Measurements from ENCODE around the gene MAPK8IP2. TPM values are rescaled to one million over a fixed set of nuclear protein-coding genes. Genes with fewer than 3 reads are reported as not detected.

The MAPK8IP2 gene
- total RNA-seq, 1 donor from 2014 or later = 0.13 TPM

- no peak for DNase-seq (ENCODE audit: low read depth in 2 of 2)
Observed at GRCh38 chr22:50575426-50575941, 25.1 kb upstream of the MAPK8IP2 start.

GRCh38 chr22:50576070-50576469 is 24.5 kb upstream of the MAPK8IP2 start:
- peak; percentile 72 to 87 for DNase-seq (ENCODE audit: low read depth in 2 of 2)

GRCh38 chr22:50576806-50577696 is 23.5 kb upstream of the MAPK8IP2 start:
- no peak for DNase-seq (ENCODE audit: low read depth in 2 of 2)

- DNase-seq (ENCODE audit: low read depth in 2 of 2) = no peak
Observed at GRCh38 chr22:50577697-50577986, 23.0 kb upstream of the MAPK8IP2 start.

- no peak for DNase-seq (ENCODE audit: low read depth in 2 of 2)
Observed at GRCh38 chr22:50577987-50578775, 22.4 kb upstream of the MAPK8IP2 start, which contains the start of gene CPT1B. Gene CPT1B (minus strand): TSS chr22:50578427. CDS start chr22:50577915, 512 bp downstream.

GRCh38 chr22:50578776-50579310 is 21.8 kb upstream of the MAPK8IP2 start:
- DNase-seq (ENCODE audit: low read depth in 2 of 2) = no peak

- DNase-seq (ENCODE audit: low read depth in 2 of 2) = no peak
Observed at GRCh38 chr22:50579752-50580151, 20.8 kb upstream of the MAPK8IP2 start.

- no peak for DNase-seq (ENCODE audit: low read depth in 2 of 2)
Observed at GRCh38 chr22:50581031-50581949, 19.3 kb upstream of the MAPK8IP2 start.

- no peak for DNase-seq (ENCODE audit: low read depth in 2 of 2)
Observed at GRCh38 chr22:50581950-50582492, 18.6 kb upstream of the MAPK8IP2 start.

GRCh38 chr22:50582493-50583293 is 17.9 kb upstream of the MAPK8IP2 start, which contains the start of gene CHKB:
Gene CHKB (minus strand): TSS chr22:50582849. CDS start chr22:50582781, 68 bp downstream.
- DNase-seq (ENCODE audit: low read depth in 2 of 2) = peak; percentile 91 to 98

- DNase-seq (ENCODE audit: low read depth in 2 of 2) = peak in 1 of 2 donors; percentile 6
Observed at GRCh38 chr22:50583294-50583861, 17.2 kb upstream of the MAPK8IP2 start.

- no peak for DNase-seq (ENCODE audit: low read depth in 2 of 2)
Observed at GRCh38 chr22:50584106-50585096, 16.2 kb upstream of the MAPK8IP2 start.

- DNase-seq (ENCODE audit: low read depth in 2 of 2) = no peak
Observed at GRCh38 chr22:50585238-50585637, 15.4 kb upstream of the MAPK8IP2 start.

- DNase-seq (ENCODE audit: low read depth in 2 of 2) = no peak
Observed at GRCh38 chr22:50585781-50586180, 14.8 kb upstream of the MAPK8IP2 start.

GRCh38 chr22:50586416-50586815 is 14.2 kb upstream of the MAPK8IP2 start:
- no peak for DNase-seq (ENCODE audit: low read depth in 2 of 2)

- no peak for DNase-seq (ENCODE audit: low read depth in 2 of 2)
Observed at GRCh38 chr22:50587407-50587806, 13.2 kb upstream of the MAPK8IP2 start.

- DNase-seq (ENCODE audit: low read depth in 2 of 2) = no peak
Observed at GRCh38 chr22:50595189-50595588, 5.4 kb upstream of the MAPK8IP2 start.

- DNase-seq (ENCODE audit: low read depth in 2 of 2) = no peak
Observed at GRCh38 chr22:50597097-50597496, 3.5 kb upstream of the MAPK8IP2 start.
